Ovary (tissue), 9 donors: ENCODE data around the gene ZER1. TPM values are rescaled to one million over a fixed set of nuclear protein-coding genes. Genes with fewer than 3 reads are reported as not detected.

Source experiments
- DNase-seq, 5 donors: peaks; one replicate each; pipeline ENCODE4 v3.0.0-alpha.2; 2019 to 2020
- H3K27ac ChIP-seq, 2 donors: fragments of 200-600 bp; one replicate each; pipeline versions ENCODE4 v1.5.1 to v1.8.0; 2019 to 2022
- H3K27me3 ChIP-seq: fragments of 200-600 bp; one replicate; pipeline ENCODE4 v1.8.0; 2022
- H3K36me3 ChIP-seq: fragments of 200-600 bp; sonication (generic); one replicate; pipeline ENCODE4 v1.5.1; 2019
- H3K4me1 ChIP-seq: one replicate; pipeline ENCODE4 v1.8.1; 2013; ENCODE audit warnings: mild to moderate bottlenecking, moderate library complexity; ENCODE audit not compliant: insufficient read depth
- H3K4me3 ChIP-seq: fragments of 200-600 bp; sonication (generic); one replicate; pipeline ENCODE4 v1.5.1; 2017
- H3K9me3 ChIP-seq, 2 donors: fragments of 200-600 bp in 1 of 2; sonication (generic) in 1 of 2; one replicate each; pipeline versions ENCODE4 v1.5.1 to v1.8.1; 2013 to 2019; ENCODE audit warnings: mild to moderate bottlenecking in 1 of 2, moderate library complexity in 1 of 2
- EP300 ChIP-seq: sonication (generic); formaldehyde crosslinking; IDR thresholded peaks from one replicate; pipeline ENCODE4 v1.6.1; 2017; ENCODE audit warnings: antibody characterized with exemption
- POLR2A ChIP-seq: fragments of 450-650 bp; IDR thresholded peaks from one replicate; pipeline ENCODE4 v1.6.1; 2017; ENCODE audit warnings: antibody characterized with exemption, mild to moderate bottlenecking, moderate library complexity
- WGBS, 3 donors: extraction: QIAGEN DNeasy Blood & Tissue Kit in 1 of 3; methylation state at CpG; one replicate each; pipeline versions ENCODE4 v1.1.5 to v1.1.7; 2013 to 2017; 5-methylcytosine and 5-hydroxymethylcytosine counted together
- intact Hi-C, 4 donors: fragments of 100-400 bp; cut with DNase I; formaldehyde crosslinking; loops; one replicate each; pipeline versions ENCODE4 v1.11.0 to v1.15.1; 2022 to 2023
- polyA plus RNA-seq, 2 donors: library from polyadenylated mRNA; stranded (reverse); fragments of 200-250 nt in 1 of 2; fragments of 350-450 nt in 1 of 2; fragmentation: Illumina TruSeq in 1 of 2; extraction: RNeasy Lipid Tissue Mini Kit (QIAGEN cat#74804) in 1 of 2; gene quantifications; one replicate each; pipeline ENCODE4 v1.2.3, GENCODE V29; 2013 to 2014
- total RNA-seq, 7 donors: library from RNA; depleted of rRNA in 2 of 7; stranded (reverse); fragments of >200 nt in 2 of 7; fragmentation: NEBNext Ultra II Directional in 3 of 7; extraction: Animal tissue kit (Norgen Biotek cat#: 25700) in 3 of 7; gene quantifications; one replicate each; pipeline versions ENCODE4 v1.1.0 to v1.2.4, GENCODE V29; 2016 to 2023
- TF ChIP-seq, protein P1 (sequence below), 3 donors: fragments of 450-650 bp in 2 of 3; fragments of 200-600 bp in 1 of 3; IDR thresholded peaks; one replicate each; pipeline versions ENCODE4 v1.5.1 to v1.8.0; 2016 to 2022; ENCODE audit warnings: antibody characterized with exemption in 3 of 3, mild to moderate bottlenecking in 1 of 3
- donor health status: DM: no; HTN: no; CAD: no; lungs with moderate emphysema.
- donor health status: DM: no; HTN: no; CAD: no.
- donor health status: Bipolar disorder and iron deficiency.
- donor health status: DM: yes; HTN: yes; CAD: no.
- donor health status: DM: no; HTN: no; CAD: no.
- donor health status: DM: yes; HTN: yes; CAD: no.

The ZER1 gene
- total and polyA plus RNA-seq, 9 donors = 16.3 to 46.1 (median 34.0) TPM

- H3K27ac ChIP-seq = no peak overlapping the region
- 85 to 90% (median 90%) methylated on average over 22 of the region's 22 CpGs for WGBS, 3 donors
- no peaks in the 10 kb centered on the region for H3K27me3 ChIP-seq
- H3K4me1 ChIP-seq = no peaks in the 10 kb centered on the region
- intact Hi-C loops = no loop called here
- DNase-seq = no peak
- H3K4me3 ChIP-seq = no peak overlapping the region
- no peaks in the 10 kb centered on the region for H3K36me3 ChIP-seq
- no peak for TF ChIP-seq EP300
- TF ChIP-seq, protein P1, sequence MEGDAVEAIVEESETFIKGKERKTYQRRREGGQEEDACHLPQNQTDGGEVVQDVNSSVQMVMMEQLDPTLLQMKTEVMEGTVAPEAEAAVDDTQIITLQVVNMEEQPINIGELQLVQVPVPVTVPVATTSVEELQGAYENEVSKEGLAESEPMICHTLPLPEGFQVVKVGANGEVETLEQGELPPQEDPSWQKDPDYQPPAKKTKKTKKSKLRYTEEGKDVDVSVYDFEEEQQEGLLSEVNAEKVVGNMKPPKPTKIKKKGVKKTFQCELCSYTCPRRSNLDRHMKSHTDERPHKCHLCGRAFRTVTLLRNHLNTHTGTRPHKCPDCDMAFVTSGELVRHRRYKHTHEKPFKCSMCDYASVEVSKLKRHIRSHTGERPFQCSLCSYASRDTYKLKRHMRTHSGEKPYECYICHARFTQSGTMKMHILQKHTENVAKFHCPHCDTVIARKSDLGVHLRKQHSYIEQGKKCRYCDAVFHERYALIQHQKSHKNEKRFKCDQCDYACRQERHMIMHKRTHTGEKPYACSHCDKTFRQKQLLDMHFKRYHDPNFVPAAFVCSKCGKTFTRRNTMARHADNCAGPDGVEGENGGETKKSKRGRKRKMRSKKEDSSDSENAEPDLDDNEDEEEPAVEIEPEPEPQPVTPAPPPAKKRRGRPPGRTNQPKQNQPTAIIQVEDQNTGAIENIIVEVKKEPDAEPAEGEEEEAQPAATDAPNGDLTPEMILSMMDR (IDR thresholded peaks at IDR 0.05) = no peak
- no peak for TF ChIP-seq POLR2A
- H3K9me3 ChIP-seq = no peaks in the 10 kb centered on the region
Measured at GRCh38 chr9:128720841-128721486, 50.8 kb downstream of the ZER1 start.

DNA sequence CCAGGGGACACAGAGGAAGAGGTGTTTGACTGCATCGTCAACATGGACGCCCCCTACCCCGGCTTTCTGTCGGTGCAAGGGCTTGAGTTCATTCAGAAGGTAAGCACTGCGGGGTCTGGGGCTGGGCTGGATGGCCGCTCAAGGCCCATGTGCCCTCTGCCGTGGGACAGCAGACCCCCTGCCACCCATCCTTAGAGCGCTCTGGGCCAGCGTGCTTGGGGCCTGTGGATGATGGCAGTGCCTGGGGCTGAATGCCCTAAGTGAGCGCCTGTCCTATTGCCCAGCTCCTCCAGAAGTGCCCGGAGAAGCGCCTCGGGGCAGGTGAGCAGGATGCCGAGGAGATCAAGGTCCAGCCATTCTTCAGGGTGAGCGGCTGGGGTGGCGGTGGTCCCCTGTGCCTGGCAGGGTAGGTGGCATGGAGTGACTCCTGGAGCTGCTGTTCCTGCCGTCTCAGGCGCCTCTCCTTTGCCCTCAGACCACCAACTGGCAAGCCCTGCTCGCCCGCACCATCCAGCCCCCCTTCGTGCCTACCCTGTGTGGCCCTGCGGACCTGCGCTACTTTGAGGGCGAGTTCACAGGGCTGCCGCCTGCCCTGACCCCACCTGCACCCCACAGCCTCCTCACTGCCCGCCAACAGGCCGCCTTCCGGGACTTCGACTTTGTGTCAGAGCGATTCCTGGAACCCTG is 51.7 kb downstream of the ZER1 start:
- TF ChIP-seq POLR2A (no peak), EP300 (no peak)
- TF ChIP-seq, protein P1 (IDR thresholded peaks at IDR 0.05) = no peak
- no peak for DNase-seq
- no peaks in the 10 kb centered on the region for H3K4me1 ChIP-seq
- H3K27ac ChIP-seq = no peak overlapping the region
- no peaks in the 10 kb centered on the region for H3K36me3 ChIP-seq
- H3K9me3 ChIP-seq = no peaks in the 10 kb centered on the region
- H3K4me3 ChIP-seq = no peak overlapping the region
- WGBS, 3 donors = 87 to 89% (median 89%) methylated on average over 30 of the region's 30 CpGs
- H3K27me3 ChIP-seq = no peaks in the 10 kb centered on the region
- intact Hi-C loops = no loop called here

- H3K27ac ChIP-seq = no peak overlapping the region
- no peaks in the 10 kb centered on the region for H3K9me3 ChIP-seq
- H3K4me1 ChIP-seq = no peaks in the 10 kb centered on the region
- intact Hi-C loops = no loop called here
- 74 to 79% (median 76%) methylated on average over 5 of the region's 5 CpGs for WGBS, 3 donors
- no peaks in the 10 kb centered on the region for H3K36me3 ChIP-seq
- no peaks in the 10 kb centered on the region for H3K27me3 ChIP-seq
- TF ChIP-seq EP300 (no peak), POLR2A (no peak)
- TF ChIP-seq, protein P1 (IDR thresholded peaks at IDR 0.05) = no peak
- peak in 1 of 5 donors; percentile 11 for DNase-seq
- H3K4me3 ChIP-seq = no peak overlapping the region
Measured at GRCh38 chr9:128718475-128718874, 53.3 kb downstream of the ZER1 start.

GRCh38 chr9:128718047-128718446 is 53.7 kb downstream of the ZER1 start:
- intact Hi-C loops = no loop called here
- DNase-seq = no peak
- no peaks in the 10 kb centered on the region for H3K4me1 ChIP-seq
- WGBS, 3 donors = 77 to 82% (median 77%) methylated on average over 8 of the region's 8 CpGs
- no peaks in the 10 kb centered on the region for H3K36me3 ChIP-seq
- H3K4me3 ChIP-seq = no peak overlapping the region
- H3K27me3 ChIP-seq = no peaks in the 10 kb centered on the region
- H3K9me3 ChIP-seq = no peaks in the 10 kb centered on the region
- no peak overlapping the region for H3K27ac ChIP-seq
- TF ChIP-seq, protein P1 (IDR thresholded peaks at IDR 0.05) = no peak
- TF ChIP-seq POLR2A (no peak), EP300 (no peak)
